IPS-NIHi11 (cell line): ENCODE measurements around the gene PPP2R2B.

ENCODE experiments used
- DNase-seq: peaks from one replicate; pipeline ENCODE4 v3.0.0; 2012; ENCODE audit warnings: mixed read lengths, low spot score

Gene PPP2R2B

DNA sequence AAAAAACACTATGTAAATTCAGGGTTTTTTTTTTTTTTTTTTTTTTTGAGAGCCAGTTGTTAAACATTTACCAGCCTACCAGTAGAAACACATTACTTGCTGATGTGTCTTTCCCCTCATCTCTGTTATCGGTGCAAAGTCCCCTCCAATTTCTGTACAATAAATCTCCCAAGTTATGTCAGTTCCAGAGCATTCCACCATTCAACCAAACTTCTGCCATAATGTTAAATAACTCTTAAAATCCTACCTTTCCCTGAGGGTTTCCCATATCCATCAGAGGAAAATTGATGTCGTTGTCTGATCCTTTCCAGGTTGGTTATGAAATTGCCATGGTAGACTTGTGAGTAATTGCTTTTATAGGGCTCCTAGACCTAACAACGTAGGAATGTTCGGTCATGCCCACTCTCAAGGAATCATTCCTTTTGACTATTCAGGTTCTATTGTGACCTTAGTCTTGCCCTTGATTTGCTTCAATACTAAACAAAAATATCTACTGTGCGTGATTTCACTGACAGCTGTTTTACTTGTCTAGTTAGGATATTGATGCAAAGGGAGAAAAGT, 5.6 kb upstream of the PPP2R2B start:
- DNase-seq, result no peak

DNA sequence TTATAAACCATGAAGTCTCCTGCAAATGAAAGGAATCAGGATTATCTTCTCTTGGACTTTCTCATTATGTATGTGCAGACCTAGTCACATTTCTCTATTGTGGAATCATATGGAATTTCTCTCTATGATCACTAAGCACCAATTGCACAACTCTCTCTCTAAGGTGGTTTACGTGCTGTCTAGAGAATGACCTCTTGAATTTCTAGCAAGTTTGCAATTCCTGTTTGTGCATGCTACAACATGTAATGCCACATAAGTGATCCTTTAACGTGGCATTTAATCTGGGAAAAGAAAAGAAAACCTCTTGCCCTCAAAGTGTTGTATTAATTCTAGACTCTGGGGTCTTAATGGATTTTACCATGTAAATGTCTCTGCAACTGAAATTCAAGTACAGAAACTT, 5.0 kb upstream of the PPP2R2B start:
- DNase-seq, result no peak

DNA sequence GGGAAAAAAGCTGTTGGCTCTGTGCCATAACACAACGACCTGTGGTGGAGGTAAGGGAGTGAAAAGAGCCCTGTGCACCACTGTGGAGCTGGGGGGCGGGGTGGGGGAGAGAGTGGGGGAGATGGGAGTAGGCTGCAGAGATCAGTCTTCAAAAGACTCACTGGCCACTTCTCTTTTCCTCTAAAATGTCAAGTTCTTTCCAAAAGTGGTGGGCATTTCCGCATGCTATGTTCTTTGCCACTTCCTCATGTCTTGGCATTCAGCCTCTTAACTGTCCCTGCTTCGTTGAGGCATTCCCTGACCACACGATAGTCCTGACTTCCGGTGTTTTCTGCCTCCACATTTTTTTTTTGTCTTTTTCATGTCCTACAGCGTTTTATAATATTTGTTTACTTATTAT, 2.4 kb upstream of the PPP2R2B start:
- DNase-seq, result no peak

DNA sequence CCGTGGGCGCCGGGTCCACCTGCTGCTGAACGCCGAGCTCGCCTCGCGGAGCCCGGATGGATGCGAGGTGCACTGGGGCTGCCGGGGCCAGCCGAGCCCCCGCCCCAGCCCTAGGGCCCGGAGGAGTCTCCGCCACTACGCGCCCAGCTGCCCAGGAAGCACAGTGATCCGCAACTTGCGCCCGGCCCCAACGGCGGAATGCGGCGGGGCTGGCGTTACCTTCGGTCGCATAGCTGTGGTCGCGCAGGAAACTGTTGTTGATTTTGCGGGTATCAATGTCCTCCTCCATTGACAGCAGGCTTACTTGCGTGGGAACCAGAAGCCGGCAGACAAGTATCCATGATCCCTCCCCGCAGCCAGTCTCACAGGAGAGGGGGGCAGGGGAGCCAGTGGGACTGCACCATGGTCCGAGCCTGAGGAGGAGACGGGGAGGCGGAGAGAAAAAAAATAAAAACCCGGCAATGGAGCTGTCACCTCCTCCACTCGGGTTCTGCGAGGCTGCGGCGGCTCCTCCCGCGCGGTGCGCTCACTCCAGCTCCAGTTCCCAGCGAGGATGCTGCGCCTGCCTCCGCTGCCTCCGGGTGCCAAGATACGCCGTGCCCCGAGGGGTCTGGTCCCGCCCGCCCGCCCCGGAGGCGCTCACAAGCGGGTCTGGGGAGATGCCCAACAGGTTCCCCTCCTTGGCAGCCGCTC, 628 bp downstream of the PPP2R2B start:
- peak; percentile 63 for DNase-seq

DNA sequence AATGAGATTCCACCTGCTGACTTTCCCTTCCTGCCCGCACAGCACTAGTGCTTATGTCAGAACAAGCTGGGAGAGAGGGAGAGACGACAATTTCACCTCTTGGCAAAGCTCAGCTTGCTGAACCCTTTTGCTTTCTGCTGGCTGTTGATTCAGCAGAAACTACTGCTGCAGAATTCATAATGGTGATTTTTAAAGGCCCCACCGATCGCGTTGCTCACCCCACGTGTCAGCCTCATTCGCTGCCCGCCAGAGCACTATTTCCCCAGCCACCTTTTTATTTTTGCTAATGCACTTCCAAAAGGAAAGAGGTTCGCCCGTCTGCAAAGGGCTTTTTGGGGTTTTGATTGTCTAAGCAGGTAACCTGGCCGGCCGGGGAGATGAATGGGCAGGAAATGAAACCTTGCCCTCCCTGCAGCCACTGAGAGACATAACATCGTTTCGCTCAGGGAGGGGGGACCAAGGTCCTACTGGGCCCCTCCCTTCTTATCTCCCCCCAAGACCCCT, 1.3 kb downstream of the PPP2R2B start:
- no peak for DNase-seq

DNA sequence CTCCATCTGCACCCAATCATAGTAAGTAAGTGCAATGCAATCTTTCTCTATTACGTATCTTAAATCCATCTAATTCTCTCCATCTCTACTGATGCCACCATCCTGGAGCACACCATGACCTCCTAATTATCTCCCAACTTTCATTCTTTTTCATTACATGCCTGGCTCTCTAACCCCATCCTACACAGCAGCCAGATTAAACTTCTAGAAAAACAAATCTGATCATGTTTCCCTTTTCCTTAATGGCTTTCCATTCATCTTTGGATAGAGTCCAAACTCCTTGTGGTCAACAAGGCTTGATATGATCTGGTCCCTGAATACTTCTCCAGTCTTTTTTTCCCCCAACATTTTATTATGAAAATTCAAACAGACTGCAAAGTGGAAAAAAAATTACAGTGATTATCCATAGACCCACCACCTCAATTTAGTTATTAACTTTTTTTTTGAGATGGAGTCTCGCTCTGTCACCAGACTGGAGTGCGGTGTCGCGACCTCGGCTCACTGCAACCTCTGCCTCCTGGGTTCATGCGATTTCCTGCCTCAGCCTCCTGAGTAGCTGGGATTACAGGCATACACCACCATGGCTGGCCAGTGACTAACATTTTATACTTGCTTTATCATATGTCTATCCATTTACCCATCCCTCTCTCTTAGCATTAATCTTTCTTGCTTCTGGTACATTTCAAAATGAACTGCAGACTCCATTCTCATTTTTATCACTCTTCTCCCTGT, 5.2 kb downstream of the PPP2R2B start:
- DNase-seq, result no peak

DNA sequence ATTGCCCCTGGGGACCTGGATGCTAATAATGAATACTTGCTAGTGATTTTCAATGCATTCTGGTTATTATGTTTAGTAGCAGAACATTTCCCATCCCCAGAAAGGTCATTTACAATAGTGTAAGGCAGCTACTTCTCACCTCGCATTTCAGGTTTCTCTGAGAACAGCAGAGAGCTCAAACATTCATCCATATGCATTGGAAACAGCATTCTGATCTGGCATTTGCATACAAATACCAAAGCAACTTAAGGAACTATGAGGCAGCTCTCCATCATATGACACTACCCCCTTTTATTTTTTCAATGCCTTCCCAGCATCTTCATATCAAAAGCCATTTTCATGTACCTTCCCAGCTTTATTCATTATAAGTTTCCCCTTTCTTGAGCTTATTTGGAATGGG, 6.4 kb downstream of the PPP2R2B start:
- DNase-seq, result no peak

DNA sequence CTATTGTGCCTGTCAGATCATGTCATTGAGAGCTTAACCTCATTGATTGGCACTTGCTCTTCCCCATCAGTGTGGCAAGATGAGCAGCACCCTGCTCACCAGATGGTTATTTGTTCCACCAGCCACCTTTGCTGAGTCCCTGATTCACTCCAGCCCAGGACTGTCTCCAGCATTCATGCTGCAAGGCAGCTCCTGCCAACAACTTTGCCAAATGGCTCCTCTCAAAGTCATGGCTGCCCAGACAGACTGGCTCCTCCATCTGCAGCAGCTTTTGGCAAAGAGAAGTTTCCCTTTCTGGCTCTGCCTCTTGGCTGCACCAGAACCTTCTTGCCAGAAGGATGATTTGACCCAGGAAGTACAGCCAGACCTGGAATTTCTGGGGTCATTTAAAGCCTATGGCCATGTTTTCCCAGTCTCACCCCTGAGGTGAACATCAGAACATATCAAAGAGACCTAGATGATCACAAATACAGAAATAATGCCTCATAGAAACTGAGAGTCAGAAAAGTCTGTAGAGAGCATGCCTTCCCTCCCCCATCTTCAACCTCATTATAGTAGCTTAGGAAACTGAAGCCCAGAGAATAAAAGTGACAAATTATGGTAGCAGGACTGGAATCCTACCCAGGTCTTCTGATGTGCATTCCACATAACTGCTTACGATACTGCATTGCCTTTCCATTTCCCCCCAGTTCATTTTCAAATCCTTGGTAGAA, 10.4 kb downstream of the PPP2R2B start:
- DNase-seq, result no peak

DNA sequence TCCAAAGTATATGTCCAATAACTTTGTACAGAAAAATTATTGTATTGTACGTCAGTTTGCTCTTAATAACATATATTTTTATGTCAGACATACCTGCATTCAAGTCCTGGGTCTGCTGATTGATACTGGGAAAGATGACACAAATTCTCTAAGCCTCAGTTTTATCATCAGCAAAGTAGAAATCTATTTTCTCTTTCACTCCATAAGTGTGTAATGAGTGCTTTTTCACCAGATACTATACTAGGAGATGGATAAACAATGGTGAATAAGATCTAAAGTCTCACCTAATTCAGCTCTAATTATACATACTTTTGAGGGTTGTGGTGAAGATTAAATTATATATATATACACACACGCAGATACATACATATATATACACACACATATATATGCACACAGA, 12.3 kb downstream of the PPP2R2B start:
- DNase-seq, result no peak

DNA sequence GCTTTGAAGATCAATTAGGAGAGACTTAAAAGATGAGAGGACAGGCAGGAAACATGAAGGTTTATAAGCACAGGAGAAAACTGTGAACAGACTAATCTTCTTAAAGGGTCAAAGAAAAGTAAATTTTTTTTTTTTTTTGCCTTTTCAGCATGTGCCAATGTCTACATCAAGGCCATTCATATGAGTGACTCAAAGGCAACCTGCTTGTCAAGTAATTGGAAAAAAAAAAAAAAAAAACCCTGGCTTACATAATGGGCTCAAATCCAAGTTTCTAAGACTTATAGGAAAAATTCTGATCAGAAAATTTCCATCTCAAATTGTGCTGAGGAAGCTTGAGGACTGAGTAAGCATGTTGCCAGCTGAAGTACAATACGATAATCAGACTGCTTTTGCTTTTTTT, 15.9 kb downstream of the PPP2R2B start:
- no peak for DNase-seq

DNA sequence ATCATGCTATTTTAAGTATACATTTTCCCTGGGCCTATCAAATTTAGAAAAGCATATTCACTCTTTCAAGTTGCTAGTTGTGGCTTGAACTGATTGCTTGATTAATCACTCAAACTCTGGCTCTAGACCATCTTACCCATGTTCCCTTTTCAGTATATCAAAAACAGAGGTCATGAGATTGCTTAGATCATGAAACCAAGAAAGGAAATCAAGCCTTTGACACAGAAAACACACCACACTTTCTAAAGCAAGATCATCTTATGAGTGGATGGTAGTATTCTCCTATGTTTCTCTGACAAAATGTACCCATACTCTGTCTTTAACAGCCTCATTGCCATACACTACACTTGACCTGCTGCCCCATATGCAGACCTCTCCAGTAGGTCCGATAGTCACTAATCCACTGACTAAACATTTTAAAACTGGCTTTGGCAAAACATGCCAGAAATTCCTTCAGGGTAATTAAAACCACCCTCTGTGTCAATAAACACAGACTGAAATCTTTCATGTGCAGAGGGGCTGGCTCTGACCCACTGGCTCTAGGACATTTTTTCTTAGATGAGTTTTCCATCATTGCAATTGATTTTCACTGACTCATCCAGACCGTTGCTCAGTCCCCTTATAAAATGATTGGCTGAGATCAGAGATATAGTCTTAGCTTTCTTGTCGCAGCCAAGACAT, 18.2 kb downstream of the PPP2R2B start:
- DNase-seq, result no peak

DNA sequence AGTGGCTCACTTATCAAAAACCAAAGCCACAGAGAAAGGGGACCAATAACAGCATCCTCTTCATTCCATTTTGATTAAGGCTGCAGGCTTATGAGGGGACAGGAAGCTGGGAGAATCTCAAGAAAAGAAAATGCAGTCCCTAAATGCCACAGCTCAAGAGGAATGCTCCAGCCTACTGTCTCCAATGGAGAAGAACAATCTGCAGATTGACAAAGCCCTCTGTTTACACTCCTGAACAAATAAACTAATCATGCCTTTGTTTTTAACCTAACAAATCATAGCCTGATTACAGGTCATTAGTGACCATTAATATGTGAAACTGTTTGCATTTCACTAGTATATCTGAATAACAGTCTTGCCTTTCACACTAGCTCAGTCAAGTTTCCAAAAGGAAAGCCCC, 26.5 kb downstream of the PPP2R2B start:
- no peak for DNase-seq

DNA sequence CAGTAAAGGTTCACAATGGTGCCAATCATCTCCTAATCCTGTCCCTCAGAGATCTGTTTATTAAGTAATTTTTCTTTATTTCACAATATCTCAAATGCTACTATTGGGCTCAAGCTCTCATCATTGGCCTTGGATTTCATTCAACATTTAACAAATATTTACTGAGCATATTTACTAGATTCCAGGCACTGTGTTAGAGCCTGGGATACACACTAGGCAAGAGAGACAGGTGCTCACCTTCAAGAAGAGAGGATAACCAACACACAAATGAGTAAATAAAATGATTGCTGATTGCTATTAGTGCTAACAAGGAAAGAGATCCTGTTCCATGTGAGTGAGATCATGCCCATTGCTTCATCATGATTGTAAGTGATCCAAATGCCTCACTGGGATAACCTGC, 27.4 kb downstream of the PPP2R2B start:
- no peak for DNase-seq

DNA sequence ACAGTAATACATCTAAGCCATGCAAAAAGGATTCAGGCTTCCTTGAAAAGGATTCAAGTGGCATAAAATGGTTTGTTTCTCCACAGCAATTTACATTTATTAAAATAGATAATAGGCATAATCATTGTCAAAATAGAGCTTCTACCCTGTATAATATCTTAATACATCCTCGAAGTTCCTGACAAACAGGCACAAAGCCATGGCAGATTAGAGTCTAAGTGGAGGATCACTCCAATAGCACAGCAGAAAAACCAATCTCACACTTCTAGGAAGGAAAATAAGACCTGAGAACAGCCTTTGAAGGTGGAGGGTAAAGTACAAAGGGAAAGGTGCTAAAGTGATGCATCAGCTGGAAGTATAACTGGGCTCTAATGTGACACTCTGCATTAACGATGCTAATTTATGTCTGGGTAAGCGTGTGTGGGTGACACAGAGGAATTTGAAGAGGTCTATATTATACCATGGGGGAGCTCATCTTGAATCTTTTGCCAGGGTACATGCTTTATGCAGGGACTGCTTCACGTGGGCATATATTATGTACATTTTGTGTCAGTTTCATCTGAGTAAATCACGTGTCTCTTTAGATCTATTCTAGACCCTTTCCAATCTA, 28.8 kb downstream of the PPP2R2B start:
- DNase-seq, result no peak

DNA sequence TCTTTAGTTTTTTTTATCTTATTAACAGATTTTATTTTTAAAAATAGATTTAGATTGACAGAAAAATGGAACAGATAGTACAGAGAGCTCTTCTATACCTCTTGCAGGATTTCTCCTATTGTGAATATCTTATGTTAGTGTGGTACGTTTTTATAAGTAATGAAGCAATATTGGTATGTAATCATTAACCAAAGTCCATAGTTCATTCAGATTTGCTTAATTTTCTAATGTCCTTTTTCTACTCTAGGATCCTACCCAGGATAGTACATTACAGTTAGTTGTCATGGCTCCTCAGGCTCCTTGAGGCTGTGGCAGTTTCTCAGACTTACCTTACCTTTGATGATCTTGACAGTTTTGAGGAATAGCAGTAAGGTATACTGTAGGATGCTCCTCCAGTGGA, 30.4 kb downstream of the PPP2R2B start:
- DNase-seq, result no peak

DNA sequence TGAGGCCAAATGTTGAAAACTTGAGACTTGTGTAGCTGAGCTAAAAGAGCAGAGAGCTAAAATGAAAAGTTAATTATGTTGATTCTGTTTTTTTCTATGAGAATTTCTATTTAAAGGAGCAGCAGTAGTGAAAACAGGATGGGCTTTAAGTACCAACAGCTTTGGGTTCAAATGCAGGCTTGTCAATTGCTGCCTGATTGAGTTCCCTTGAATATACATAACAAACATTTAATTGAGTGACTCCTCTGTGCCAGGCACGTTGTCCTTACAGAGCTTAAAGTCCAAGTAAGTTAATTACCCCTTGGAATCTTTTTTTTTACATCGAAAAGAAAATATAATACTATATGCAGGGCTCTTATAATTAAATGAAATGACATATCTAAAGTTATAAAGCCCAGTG, 38.5 kb downstream of the PPP2R2B start:
- no peak for DNase-seq

DNA sequence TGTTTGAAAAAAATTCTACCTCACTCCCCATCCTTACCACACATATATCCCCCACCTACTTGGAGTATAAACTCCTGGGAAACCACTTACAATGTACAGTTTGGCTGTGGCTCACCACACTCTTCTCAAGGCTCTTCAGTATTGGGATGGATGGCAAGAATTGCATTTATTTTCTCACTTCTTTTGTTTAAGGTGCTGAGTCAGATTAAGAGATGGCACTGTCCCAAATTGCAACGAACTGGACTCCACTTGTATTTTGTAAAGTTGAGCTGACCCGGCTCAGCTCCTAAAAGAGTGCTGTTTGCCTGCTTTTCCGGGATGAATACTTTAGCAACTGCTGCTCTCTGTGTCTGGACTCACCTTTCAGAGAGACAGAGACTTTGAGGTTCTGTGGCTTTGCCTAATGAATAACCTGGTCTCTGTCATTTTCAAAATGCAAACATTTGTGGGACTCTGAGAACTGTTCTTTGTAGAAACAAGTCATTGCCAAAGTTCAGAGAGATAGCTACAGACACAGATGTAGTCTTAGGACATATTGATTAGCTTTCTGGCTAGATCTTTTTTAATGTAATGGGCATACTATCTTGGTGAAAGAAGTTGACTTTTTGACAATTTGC, 42.2 kb downstream of the PPP2R2B start:
- DNase-seq, result no peak

DNA sequence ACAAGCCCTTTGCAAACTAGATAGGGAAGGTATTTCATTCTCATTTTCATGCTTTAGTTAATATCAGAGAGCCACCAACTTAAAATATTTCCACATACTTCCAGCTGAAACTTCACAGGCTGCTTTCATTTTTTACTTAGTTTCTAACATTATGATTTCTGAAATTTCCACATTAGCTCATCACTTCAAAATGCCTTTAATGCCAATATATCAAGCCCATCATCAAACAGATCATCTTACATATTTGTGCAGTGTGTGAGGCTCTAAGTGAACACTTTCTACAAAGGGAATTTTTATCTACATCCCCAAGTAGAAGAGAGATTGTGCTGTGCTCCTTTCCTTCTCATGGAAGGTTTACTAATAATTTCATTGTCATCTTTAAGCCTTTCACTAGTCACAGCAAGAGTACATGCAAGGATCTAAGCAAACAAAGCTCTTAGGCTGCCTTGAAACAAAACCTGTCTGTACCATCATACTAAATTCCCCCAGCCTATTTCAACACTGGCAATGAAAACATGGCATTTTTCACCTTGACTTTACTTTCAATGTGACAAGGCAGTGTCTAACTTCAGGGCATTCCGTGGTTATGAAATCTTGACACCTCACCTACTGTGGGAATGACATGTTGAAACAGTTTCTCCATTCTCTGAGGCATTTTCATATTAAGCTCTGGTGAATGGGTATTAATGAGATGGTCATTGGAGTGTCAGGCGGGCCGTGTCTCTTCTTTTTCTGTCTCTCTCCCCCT, 45.4 kb downstream of the PPP2R2B start:
- no peak for DNase-seq

DNA sequence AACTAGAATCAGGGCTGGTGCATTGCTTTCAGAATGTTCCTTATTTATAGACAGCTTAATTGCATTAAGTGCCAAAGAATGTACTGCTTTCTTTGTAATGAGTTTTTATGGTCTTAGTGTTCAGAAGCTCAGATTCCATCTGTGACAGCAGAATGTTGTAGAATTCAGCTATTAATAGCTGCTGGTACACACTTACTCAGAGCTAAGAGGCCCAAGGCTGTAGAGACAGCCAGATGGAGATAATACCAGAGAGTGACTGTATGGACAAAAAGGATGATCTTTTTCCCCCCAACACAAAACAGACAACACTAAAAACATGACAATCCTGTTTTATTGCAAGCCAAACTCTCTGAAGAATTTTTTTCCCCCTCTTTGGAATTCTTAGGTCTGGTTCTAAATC, 50.2 kb downstream of the PPP2R2B start:
- no peak for DNase-seq

DNA sequence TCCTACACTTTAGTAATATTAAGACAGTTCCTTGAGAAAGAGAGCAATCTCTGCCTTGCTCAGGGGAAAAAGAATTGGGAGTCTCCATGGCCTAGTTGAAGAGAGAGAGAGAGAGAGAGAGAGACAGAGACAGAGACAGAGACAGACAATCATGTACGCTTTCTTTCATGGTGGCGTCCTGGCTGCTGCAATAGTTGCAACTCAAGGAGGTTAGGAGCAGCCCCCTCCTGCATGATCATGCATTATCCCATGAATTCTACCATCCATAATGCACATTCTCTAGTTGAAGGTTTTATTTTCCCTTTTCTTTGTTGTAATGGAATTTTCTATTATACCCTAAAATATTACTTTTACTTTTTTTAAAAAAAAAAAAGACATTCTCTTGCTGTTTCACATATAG, 50.7 kb downstream of the PPP2R2B start:
- DNase-seq, result no peak

DNA sequence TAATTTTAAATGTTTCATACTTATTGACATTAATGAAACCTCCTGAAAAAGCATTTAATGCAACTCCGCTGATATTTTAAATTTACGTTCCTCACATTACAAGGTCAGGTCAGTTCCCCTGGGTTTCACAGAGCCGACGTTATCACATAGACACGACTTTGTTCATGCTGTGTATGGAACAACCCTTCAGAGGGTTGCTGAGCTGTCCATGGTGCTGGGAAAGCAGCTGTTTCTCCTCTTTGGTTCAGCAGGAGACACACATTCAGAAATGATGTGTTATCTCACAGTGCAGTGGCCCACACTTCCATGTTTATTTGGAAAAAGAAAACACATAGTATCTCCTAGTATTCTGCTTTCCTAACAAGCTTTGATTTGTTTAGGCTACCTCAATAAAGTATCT, 53.5 kb downstream of the PPP2R2B start:
- peak; percentile 52 for DNase-seq
